Measurements from ENCODE around the gene UCP2. TPM values are rescaled to one million over a fixed set of nuclear protein-coding genes. Genes with fewer than 3 reads are reported as not detected.

Gene UCP2
- total and polyA plus RNA-seq, 9 donors: 3.7 to 86.9 (median 16.5) TPM

DNA sequence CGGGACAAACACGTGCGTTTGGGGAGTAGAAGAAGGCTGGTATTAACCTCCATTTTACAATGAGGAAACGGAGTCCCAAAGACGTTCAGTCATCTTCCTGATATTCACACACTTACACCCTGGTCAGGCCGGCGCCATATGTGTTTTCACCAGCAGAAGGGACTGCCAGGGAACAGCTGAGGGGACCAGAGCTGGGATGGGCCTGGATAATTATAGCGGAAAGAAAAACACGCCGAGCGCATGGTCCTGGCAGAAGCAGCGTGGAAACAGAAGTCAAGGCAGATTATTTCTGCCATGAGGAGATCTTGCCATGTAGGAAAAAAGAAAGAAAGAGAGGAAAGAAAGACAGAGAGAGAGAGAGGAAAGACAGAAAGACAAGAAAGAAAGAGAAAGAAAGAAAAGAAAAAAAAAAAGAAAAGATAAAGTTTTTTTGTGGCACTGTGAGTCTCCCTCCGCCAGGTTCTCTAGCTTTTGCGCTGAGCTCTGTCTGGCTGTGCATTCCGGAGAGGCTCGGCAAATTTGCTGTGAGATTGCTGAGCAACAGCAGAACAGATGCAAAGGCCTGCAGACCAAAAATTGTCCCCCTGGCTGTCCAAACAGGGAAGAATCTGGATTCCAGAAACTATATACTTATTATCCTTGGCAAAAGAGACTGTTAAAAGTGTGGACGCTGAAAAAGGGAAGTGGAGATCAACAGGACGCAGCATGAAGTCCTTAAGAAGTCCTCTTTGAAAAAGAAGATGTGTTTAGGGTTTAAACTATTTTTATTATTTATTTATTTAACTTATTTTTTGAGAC lies 1.3 kb upstream of the UCP2 start:
- no peaks in the 10 kb centered on the region for H3K4me1 ChIP-seq (ENCODE audit: insufficient read depth)
- peak overlapping the region; percentile 36 for H3K4me3 ChIP-seq
- no peak for DNase-seq
- H3K9me3 ChIP-seq: no peaks in the 10 kb centered on the region
- H3K27me3 ChIP-seq: no peaks in the 10 kb centered on the region
- intact Hi-C loops (cut with DNase I): no loop called here
- peak overlapping the region in 1 of 2 donors; percentile 23 for H3K27ac ChIP-seq
- no peaks in the 10 kb centered on the region for H3K36me3 ChIP-seq
- WGBS, 3 donors: 50 to 56% (median 53%) methylated on average over 18 of the region's 18 CpGs
- TF ChIP-seq POLR2A (IDR thresholded peaks at IDR 0.05): no peak
- no peak for TF ChIP-seq EP300 (IDR thresholded peaks at IDR 0.05)
- no peak for TF ChIP-seq CTCF (IDR thresholded peaks at IDR 0.05)

GRCh38 chr11:73982990-73983740 lies 522 bp upstream of the UCP2 start:
- H3K27ac ChIP-seq: peak overlapping the region in 1 of 2 donors; percentile 58
- TF ChIP-seq EP300 (IDR thresholded peaks at IDR 0.05) (no peak), CTCF (IDR thresholded peaks at IDR 0.05) (no peak), POLR2A (IDR thresholded peaks at IDR 0.05) (peak; percentile 16)
- H3K27me3 ChIP-seq: no peaks in the 10 kb centered on the region
- peak; percentile 77 to 85 (median 81) for DNase-seq
- 1% methylated on average over 55 to 56 of the region's 56 CpGs for WGBS, 3 donors
- intact Hi-C loops (cut with DNase I): no loop called here
- no peaks in the 10 kb centered on the region for H3K4me1 ChIP-seq (ENCODE audit: insufficient read depth)
- H3K9me3 ChIP-seq: no peaks in the 10 kb centered on the region
- H3K36me3 ChIP-seq: no peaks in the 10 kb centered on the region
- peak overlapping the region; percentile 36 for H3K4me3 ChIP-seq

DNA sequence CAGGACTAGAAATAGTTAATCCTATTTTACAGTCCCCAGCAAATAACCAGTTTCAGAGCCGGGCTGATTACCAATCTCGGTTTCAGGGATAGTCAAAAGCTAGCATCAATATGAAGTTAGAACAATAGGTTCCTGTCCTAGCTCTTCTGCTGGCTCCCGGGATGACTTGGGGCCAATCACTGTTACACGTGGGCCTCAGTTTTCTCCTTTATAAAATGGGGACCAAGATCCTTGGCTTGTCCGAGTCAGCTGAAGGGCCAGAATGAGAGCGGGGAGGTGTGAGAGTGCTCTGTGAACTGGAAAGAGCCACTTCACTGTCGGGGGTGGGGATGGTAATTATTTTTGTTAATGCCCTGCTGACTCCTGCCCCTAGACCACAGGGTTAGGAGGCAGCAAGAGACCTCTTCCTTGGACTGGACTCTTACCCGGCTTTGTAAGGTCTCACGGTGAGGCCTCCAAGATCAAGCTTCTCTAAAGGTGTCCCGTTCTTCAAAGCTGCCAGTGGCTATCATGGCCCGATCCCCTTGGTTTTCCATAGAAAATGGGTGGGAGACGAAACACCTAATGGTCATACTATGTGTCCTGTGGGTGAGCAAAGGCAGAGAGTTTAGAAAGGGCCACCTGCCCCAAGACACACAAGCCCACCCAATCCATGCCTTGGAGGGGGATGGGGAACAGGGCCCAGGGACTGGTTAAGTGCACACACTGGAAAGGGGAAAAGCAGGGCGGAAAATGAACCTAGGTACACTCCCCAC lies 1.4 kb downstream of the UCP2 start:
- Histone ChIP-seq H3K36me3 (no peaks in the 10 kb centered on the region), H3K27me3 (no peaks in the 10 kb centered on the region), H3K4me3 (no peak overlapping the region), H3K4me1 (ENCODE audit: insufficient read depth) (no peaks in the 10 kb centered on the region), H3K9me3 (no peaks in the 10 kb centered on the region), H3K27ac (no peak overlapping the region)
- WGBS, 3 donors: 87 to 90% (median 89%) methylated on average over 13 of the region's 13 CpGs
- intact Hi-C loops (cut with DNase I): no loop called here
- no peak for DNase-seq
- TF ChIP-seq POLR2A (IDR thresholded peaks at IDR 0.05) (no peak), EP300 (IDR thresholded peaks at IDR 0.05) (no peak)

DNA sequence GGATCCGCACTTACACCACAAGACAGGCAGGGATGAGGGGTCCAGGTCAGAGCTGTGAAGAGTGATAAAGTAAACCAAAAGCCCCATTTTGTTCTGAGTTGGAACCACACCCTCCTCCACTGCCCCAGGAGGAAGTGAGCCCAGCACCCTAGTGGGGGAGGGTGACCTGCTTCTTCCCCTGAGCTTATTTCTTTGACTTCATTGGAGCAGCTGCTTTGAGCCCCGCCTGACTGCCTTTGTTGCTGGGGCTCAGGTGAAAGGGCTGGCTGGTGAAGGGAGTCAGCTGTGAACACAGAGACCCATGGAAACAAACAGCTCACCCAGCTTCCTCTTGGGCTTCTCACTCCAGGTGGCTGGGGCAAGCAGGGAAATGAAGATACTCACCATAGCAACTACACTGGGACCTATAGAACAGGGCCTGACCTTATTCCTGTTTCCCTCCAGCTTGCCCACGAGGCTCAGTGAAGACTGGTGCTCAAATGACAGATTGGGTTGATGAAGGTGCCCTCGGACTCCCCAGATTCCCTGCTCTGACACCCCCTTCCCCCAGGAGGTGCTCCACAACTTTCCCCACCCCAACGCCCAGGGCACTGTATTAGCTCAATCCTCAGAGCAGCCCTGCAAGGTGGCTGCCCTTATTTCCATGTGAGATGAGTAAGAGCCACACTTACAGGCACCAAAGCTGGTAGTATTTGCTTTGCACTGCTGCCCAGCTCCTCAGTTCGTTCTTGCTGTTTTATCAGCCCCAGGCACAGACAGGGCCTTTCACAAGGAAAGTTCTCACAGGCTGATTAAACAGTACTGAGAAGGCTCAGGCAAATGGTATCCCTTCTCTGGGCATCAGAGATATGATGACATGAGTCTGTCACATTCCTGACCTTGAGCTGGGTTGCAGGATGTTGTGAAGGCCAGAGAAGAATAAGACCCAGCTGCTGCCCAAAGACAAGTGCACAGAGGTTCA lies 2.4 kb downstream of the UCP2 start:
- no peak overlapping the region for H3K4me3 ChIP-seq
- WGBS, 3 donors: 67 to 71% (median 70%) methylated on average over 6 of the region's 6 CpGs
- intact Hi-C loops (cut with DNase I): no loop called here
- no peaks in the 10 kb centered on the region for H3K27me3 ChIP-seq
- H3K9me3 ChIP-seq: no peaks in the 10 kb centered on the region
- H3K4me1 ChIP-seq (ENCODE audit: insufficient read depth): no peaks in the 10 kb centered on the region
- no peaks in the 10 kb centered on the region for H3K36me3 ChIP-seq
- no peak for DNase-seq
- TF ChIP-seq EP300 (IDR thresholded peaks at IDR 0.05): no peak
- no peak for TF ChIP-seq CTCF (IDR thresholded peaks at IDR 0.05)
- TF ChIP-seq POLR2A (IDR thresholded peaks at IDR 0.05): no peak
- H3K27ac ChIP-seq: no peak overlapping the region
